UCSD-AML1 (cell line): ENCODE data around the gene TNFAIP2.

Source experiments
- DNase-seq: peaks from one replicate; lab custom pipeline; 2025; ENCODE audit not compliant: unreplicated experiment; lab: John Stamatoyannopoulos, UW

TNFAIP2 gene

GRCh38 chr14:103134405-103134804 is 11.1 kb downstream of the TNFAIP2 start:
- DNase-seq, result no peak

GRCh38 chr14:103134919-103135318 is 11.7 kb downstream of the TNFAIP2 start:
- no peak for DNase-seq

- DNase-seq, result no peak
Measured at GRCh38 chr14:103135333-103136260, 12.3 kb downstream of the TNFAIP2 start.

GRCh38 chr14:103136388-103137271 is 13.4 kb downstream of the TNFAIP2 start:
- DNase-seq, result no peak

- DNase-seq, result no peak
Measured at GRCh38 chr14:103137689-103138300, 14.5 kb downstream of the TNFAIP2 start.

- DNase-seq, result no peak
Measured at GRCh38 chr14:103138301-103139131, 15.3 kb downstream of the TNFAIP2 start.

- no peak for DNase-seq
Measured at GRCh38 chr14:103139132-103140025, 16.1 kb downstream of the TNFAIP2 start.

- DNase-seq, result no peak
Measured at GRCh38 chr14:103140316-103141109, 17.3 kb downstream of the TNFAIP2 start.

GRCh38 chr14:103141117-103141796 is 18.0 kb downstream of the TNFAIP2 start:
- DNase-seq, result peak; percentile 54

GRCh38 chr14:103142026-103142425 is 18.8 kb downstream of the TNFAIP2 start:
- DNase-seq, result no peak

GRCh38 chr14:103142721-103143302 is 19.6 kb downstream of the TNFAIP2 start:
- no peak for DNase-seq

GRCh38 chr14:103143506-103143905 is 20.2 kb downstream of the TNFAIP2 start:
- DNase-seq, result no peak

GRCh38 chr14:103144085-103144484 is 20.8 kb downstream of the TNFAIP2 start:
- no peak for DNase-seq

GRCh38 chr14:103146141-103146709 is 23.0 kb downstream of the TNFAIP2 start:
- no peak for DNase-seq

- no peak for DNase-seq
Measured at GRCh38 chr14:103149351-103150237, 26.3 kb downstream of the TNFAIP2 start.

GRCh38 chr14:103151270-103151945 is 28.1 kb downstream of the TNFAIP2 start:
- DNase-seq, result no peak
